HG03108 (cell line): ENCODE data around the gene FBXW12.
"Not testable (repeated sequence)": the region's sequence is repeated elsewhere in the genome, so short reads cannot be mapped to it uniquely, and the experiment has no call there.

ENCODE experiments used
- ATAC-seq: cut with Tn5 transposase; IDR thresholded peaks from one replicate; pipeline ENCODE4 v1.9.1; 2021; ENCODE audit warnings: moderate library complexity; ENCODE audit not compliant: unreplicated experiment

The FBXW12 gene

GRCh38 chr3:48372377-48372770 is 355 bp downstream of the FBXW12 start:
- no peak for ATAC-seq

GRCh38 chr3:48372862-48373435 is 930 bp downstream of the FBXW12 start:
- ATAC-seq = no peak

- ATAC-seq = no peak
Observed at GRCh38 chr3:48387634-48388033, 15.6 kb downstream of the FBXW12 start.

- ATAC-seq = no peak
Observed at GRCh38 chr3:48388966-48389365, 16.9 kb downstream of the FBXW12 start.

- ATAC-seq = no peak
Observed at GRCh38 chr3:48394391-48394790, 22.4 kb downstream of the FBXW12 start.

GRCh38 chr3:48395714-48396113 is 23.7 kb downstream of the FBXW12 start:
- no peak for ATAC-seq

- no peak for ATAC-seq
Observed at GRCh38 chr3:48397767-48398681, 26.0 kb downstream of the FBXW12 start.

GRCh38 chr3:48398701-48399386 is 26.8 kb downstream of the FBXW12 start:
- no peak for ATAC-seq

GRCh38 chr3:48399387-48400172 is 27.6 kb downstream of the FBXW12 start:
- no peak for ATAC-seq

- no peak for ATAC-seq
Observed at GRCh38 chr3:48400824-48401433, 28.9 kb downstream of the FBXW12 start.

GRCh38 chr3:48401434-48401901 is 29.4 kb downstream of the FBXW12 start:
- ATAC-seq = not testable (repeated sequence)

GRCh38 chr3:48402281-48402732 is 30.3 kb downstream of the FBXW12 start:
- ATAC-seq = no peak

- no peak for ATAC-seq
Observed at GRCh38 chr3:48402907-48403306, 30.9 kb downstream of the FBXW12 start.

- ATAC-seq = no peak
Observed at GRCh38 chr3:48403533-48404439, 31.8 kb downstream of the FBXW12 start.

- ATAC-seq = no peak
Observed at GRCh38 chr3:48404440-48405342, 32.7 kb downstream of the FBXW12 start.

- ATAC-seq = no peak
Observed at GRCh38 chr3:48405343-48405881, 33.4 kb downstream of the FBXW12 start.

GRCh38 chr3:48405971-48406370 is 34.0 kb downstream of the FBXW12 start:
- no peak for ATAC-seq
